ENCODE results near the gene SIRT7. TPM values are rescaled to one million over a fixed set of nuclear protein-coding genes. Genes with fewer than 3 reads are reported as not detected.

Gene SIRT7
- polyA plus RNA-seq (2012; rRNA removed), result 32.6 and 34.1 TPM in 2 replicates
- polyA plus RNA-seq (2012; cell fraction: cytosol; rRNA removed), result 10.3 and 12.3 TPM in 2 replicates
- polyA plus RNA-seq (2012; cell fraction: nucleus; rRNA removed), result 182 and 254 TPM in 2 replicates

GRCh38 chr17:81917565-81918332 lies at the start of gene SIRT7:
Gene SIRT7 (minus strand): TSS chr17:81918176. CDS start chr17:81918131, 45 bp downstream.
- peaks cover 68% of the 10 kb centered on the region for H4K20me1 ChIP-seq (ENCODE audit: insufficient read depth)
- TF ChIP-seq GABPA (IDR thresholded peaks at IDR 0.05; ENCODE audit: low read depth) (peak; percentile 78), CHD2 (IDR thresholded peaks at IDR 0.05; ENCODE audit: low read length, partially characterized antibody) (no peak), MAX (IDR thresholded peaks at IDR 0.05; ENCODE audit: low read depth) (peak; percentile 21; the same call in 1 of the 2 replicates), PBX3 (IDR thresholded peaks at IDR 0.05) (peak; percentile 49; the same call in 1 of the 2 replicates), NRF1 (IDR thresholded peaks at IDR 0.05; ENCODE audit: low read depth, low read length) (peak; percentile 81), TAF1 (IDR thresholded peaks at IDR 0.05; ENCODE audit: borderline replicate concordance, low read depth, low read length) (peak; percentile 81), RAD21 (IDR thresholded peaks at IDR 0.05; ENCODE audit: low read length) (no peak), SIN3A (IDR thresholded peaks at IDR 0.05; ENCODE audit: borderline replicate concordance, low read depth, low read length) (peak; percentile 69; the same call in 1 of the 2 replicates), ZBTB33 (IDR thresholded peaks at IDR 0.05; ENCODE audit: borderline replicate concordance, low read depth) (no peak), MXI1 (IDR thresholded peaks at IDR 0.05; ENCODE audit: low read depth, low read length) (peak; percentile 55; the same call in 1 of the 2 replicates), ELF1 (IDR thresholded peaks at IDR 0.05) (peak; percentile 93), REST (IDR thresholded peaks at IDR 0.05; ENCODE audit: low read depth, low read length) (no peak), POLR2AphosphoS5 (IDR thresholded peaks at IDR 0.05; ENCODE audit: low read depth, low read length) (peak; percentile 87), JUND (IDR thresholded peaks at IDR 0.05) (no peak), NFIC (IDR thresholded peaks at IDR 0.05; ENCODE audit: borderline replicate concordance) (no peak), GATA2 (CRISPR knock-in tag; IDR thresholded peaks at IDR 0.05) (no peak), YY1 (IDR thresholded peaks at IDR 0.05; ENCODE audit: low read depth) (peak; percentile 75)
- peak within 1 kb of the TSS; percentile 68 for H3K9ac ChIP-seq
- peak; percentile 100 for DNase-seq
- no peaks in the 10 kb centered on the region for H3K27me3 ChIP-seq (ENCODE audit: insufficient read depth)
- H3K36me3 ChIP-seq (replicated peaks in 1 of 2; ENCODE audit: control insufficient read depth in 1 of 2, insufficient read depth in 2 of 2, low read length in 1 of 2), result peaks cover 20 to 75% of the 10 kb centered on the region in 2 experiments
- no peak within 1 kb of the TSS for H2AFZ ChIP-seq (ENCODE audit: low read depth)
- H3K9me3 ChIP-seq, result no peaks in the 10 kb centered on the region
- H3K4me3 ChIP-seq (ENCODE audit: low read depth in 2 of 2, low read length in 1 of 2), result peak within 1 kb of the TSS; percentile 89 to 100
- no peaks in the 10 kb centered on the region for H3K9me2 ChIP-seq
- WGBS (ENCODE audit: low lambda C conversion rate), result 1% methylated on average over 39 of the region's 94 CpGs
- peaks cover 28% of the 10 kb centered on the region for H3F3A ChIP-seq (replicated peaks; ENCODE audit: insufficient read depth)
- POLR2A ChIA-PET, result interaction anchor here (0.7 to 1.3 kb wide), 4 partner anchors 9 to 51 kb away, joined by 3 to 5 read pairs (median 4); partner anchors contain the start of genes MAFG and PYCR1
- H3K4me1 ChIP-seq (ENCODE audit: control insufficient read depth in 1 of 2, insufficient read depth in 2 of 2, low read depth in 1 of 2, low read length in 1 of 2), result peaks cover 7 to 21% of the 10 kb centered on the region in 2 experiments; a peak in 3 of 4 replicates
- H3K4me2 ChIP-seq, result peak within 1 kb of the TSS; percentile 76
- peaks cover 72% of the 10 kb centered on the region for H3K79me2 ChIP-seq (ENCODE audit: insufficient read depth)
- CTCF ChIA-PET, result interaction anchor here (0.7 to 3.4 kb wide), 8 partner anchors 10 to 58 kb away, joined by 3 to 22 read pairs (median 4); partner anchors contain the start of genes MAFG, NOTUM and NPB
- peak within 1 kb of the TSS; percentile 4 to 71; a peak in 3 of 4 replicates for H3K27ac ChIP-seq (ENCODE audit: low read depth in 2 of 2, low read length in 1 of 2)
